H9 (cell line): ENCODE measurements around the gene MAPK8IP3. TPM values are rescaled to one million over a fixed set of nuclear protein-coding genes. Genes with fewer than 3 reads are reported as not detected.

Source experiments
- DNase-seq: peaks from one replicate; pipeline ENCODE4 v3.0.0-alpha.2; 2017
- H2AFZ ChIP-seq: one replicate; pipeline ENCODE4 v1.6.1; 2013; ENCODE audit warnings: mild to moderate bottlenecking, low read length, control low read depth, moderate library complexity
- H2AK5ac ChIP-seq: 2 replicates; pipeline ENCODE4 v1.6.1; 2013; ENCODE audit warnings: low read length, control low read depth, mixed read lengths; ENCODE audit not compliant: insufficient read length
- H2BK120ac ChIP-seq: one replicate; pipeline ENCODE4 v1.6.1; 2013; ENCODE audit warnings: low read depth, mild to moderate bottlenecking, low read length, control low read depth, inconsistent platforms; ENCODE audit not compliant: poor library complexity, severe bottlenecking
- H2BK12ac ChIP-seq: 2 replicates; pipeline ENCODE4 v1.6.1; 2013; ENCODE audit warnings: low read length, control low read depth, mixed read lengths, low read depth; ENCODE audit not compliant: insufficient read length
- H2BK15ac ChIP-seq: 2 replicates; pipeline ENCODE4 v1.6.1; 2013; ENCODE audit warnings: low read depth, low read length, control low read depth
- H2BK20ac ChIP-seq: one replicate; pipeline ENCODE4 v1.6.1; 2013; ENCODE audit warnings: low read depth, mild to moderate bottlenecking, low read length, control low read depth, inconsistent platforms; ENCODE audit not compliant: poor library complexity, severe bottlenecking
- H2BK5ac ChIP-seq: 2 replicates; pipeline ENCODE4 v1.6.1; 2013; ENCODE audit warnings: low read length, control low read depth, mixed read lengths; ENCODE audit not compliant: insufficient read length
- H3K14ac ChIP-seq: 2 replicates; pipeline ENCODE4 v1.6.1; 2013; ENCODE audit warnings: low read length, control low read depth; ENCODE audit not compliant: insufficient read depth
- H3K18ac ChIP-seq: 2 replicates; pipeline ENCODE4 v1.6.1; 2013; ENCODE audit warnings: low read depth, mild to moderate bottlenecking, mixed read lengths, low read length, control low read depth; ENCODE audit not compliant: insufficient read length
- H3K23ac ChIP-seq: 2 replicates; pipeline ENCODE4 v1.6.1; 2013; ENCODE audit warnings: low read length, control low read depth, mixed read lengths, low read depth; ENCODE audit not compliant: insufficient read length
- H3K23me2 ChIP-seq: 2 replicates; pipeline ENCODE4 v1.6.1; 2013; ENCODE audit warnings: low read depth, mild to moderate bottlenecking, mixed read lengths, low read length, control low read depth; ENCODE audit not compliant: insufficient read length, poor library complexity, severe bottlenecking
- H3K27ac ChIP-seq: 2 replicates; pipeline ENCODE4 v1.5.1; 2013; ENCODE audit warnings: low read length, control low read depth, mixed read lengths, low read depth; ENCODE audit not compliant: insufficient read length
- H3K27me3 ChIP-seq: 2 replicates; pipeline ENCODE4 v1.6.1; 2013; ENCODE audit warnings: low read length, control low read depth, inconsistent platforms; ENCODE audit not compliant: insufficient read depth
- H3K4ac ChIP-seq: 2 replicates; pipeline ENCODE4 v1.6.1; 2013; ENCODE audit warnings: low read depth, mild to moderate bottlenecking, control low read depth, inconsistent platforms, low read length, moderate library complexity
- H3K4me1 ChIP-seq: 2 replicates; pipeline ENCODE4 v1.6.1; 2013; ENCODE audit warnings: low read length, control low read depth, inconsistent platforms; ENCODE audit not compliant: insufficient read depth
- H3K4me2 ChIP-seq: 2 replicates; pipeline ENCODE4 v1.6.1; 2013; ENCODE audit warnings: low read length, control low read depth, mixed read lengths; ENCODE audit not compliant: insufficient read length, insufficient read depth
- H3K56ac ChIP-seq: 2 replicates; pipeline ENCODE4 v1.6.1; 2013; ENCODE audit warnings: low read depth, mild to moderate bottlenecking, mixed read lengths, low read length, control low read depth; ENCODE audit not compliant: insufficient read length
- H3K79me1 ChIP-seq: 2 replicates; pipeline ENCODE4 v1.6.1; 2013; ENCODE audit warnings: low read depth, mild to moderate bottlenecking, moderate library complexity, low read length, control low read depth, inconsistent platforms; ENCODE audit not compliant: insufficient read depth, poor library complexity, severe bottlenecking
- H3K79me2 ChIP-seq: 2 replicates; pipeline ENCODE4 v1.6.1; 2013; ENCODE audit warnings: low read length, control low read depth, inconsistent platforms; ENCODE audit not compliant: insufficient read depth
- H3K9ac ChIP-seq: 2 replicates; pipeline ENCODE4 v1.6.1; 2013; ENCODE audit warnings: low read length, control low read depth, mixed read lengths; ENCODE audit not compliant: insufficient read length; ENCODE audit errors: extremely low read depth
- H3K9me3 ChIP-seq: one replicate; pipeline ENCODE4 v1.6.1; 2013; ENCODE audit warnings: low read depth, low read length, inconsistent platforms; ENCODE audit not compliant: control insufficient read depth
- H3T11ph ChIP-seq: one replicate; pipeline ENCODE4 v1.6.1; 2013; ENCODE audit warnings: mild to moderate bottlenecking, low read length, control low read depth, inconsistent platforms
- H4K20me1 ChIP-seq: one replicate; pipeline ENCODE4 v1.6.1; 2013; ENCODE audit not compliant: control insufficient read depth, insufficient read length, insufficient read depth
- H4K5ac ChIP-seq: 2 replicates; pipeline ENCODE4 v1.6.1; 2013; ENCODE audit warnings: low read depth, mild to moderate bottlenecking, mixed read lengths, low read length, control low read depth; ENCODE audit not compliant: insufficient read length
- H4K8ac ChIP-seq: replicated peaks from 2 replicates; pipeline ENCODE4 v1.6.1; 2013; ENCODE audit warnings: low read length, control low read depth, mixed read lengths, low read depth; ENCODE audit not compliant: insufficient read length
- H4K91ac ChIP-seq: 2 replicates; pipeline ENCODE4 v1.6.1; 2013; ENCODE audit warnings: low read depth, mild to moderate bottlenecking, moderate library complexity, mixed read lengths, low read length, control low read depth; ENCODE audit not compliant: insufficient read length
- H3K27ac Mint-ChIP-seq, 3 experiments: 2 replicates in 2 of 3; 3 replicates in 1 of 3; pipeline ENCODE4 v1.8.0; 2020 to 2021; ENCODE audit warnings: mixed read lengths in 3 of 3, mild to moderate bottlenecking in 1 of 3, moderate library complexity in 1 of 3
- H3K27me3 Mint-ChIP-seq: 2 replicates; pipeline ENCODE4 v1.8.0; 2021; ENCODE audit warnings: low read depth, mild to moderate bottlenecking, moderate library complexity, mixed read lengths
- H3K36me3 Mint-ChIP-seq, 3 experiments: 2 replicates in 2 of 3; 3 replicates in 1 of 3; pipeline ENCODE4 v1.8.0; 2020 to 2021; ENCODE audit warnings: low read depth in 3 of 3, mixed read lengths in 3 of 3; ENCODE audit not compliant: insufficient read depth in 1 of 3
- H3K4me1 Mint-ChIP-seq, 2 experiments: 2 replicates each; pipeline ENCODE4 v1.8.0; 2020; ENCODE audit warnings: mixed read lengths in 2 of 2
- H3K4me3 Mint-ChIP-seq, 2 experiments: 2 replicates in 1 of 2; 3 replicates in 1 of 2; pipeline ENCODE4 v1.8.0; 2020 to 2021; ENCODE audit warnings: mild to moderate bottlenecking in 2 of 2, mixed read lengths in 2 of 2, moderate library complexity in 1 of 2
- H3K9me3 Mint-ChIP-seq, 2 experiments: 2 replicates in 1 of 2; 3 replicates in 1 of 2; pipeline ENCODE4 v1.8.0; 2020; ENCODE audit warnings: mild to moderate bottlenecking in 2 of 2, mixed read lengths in 2 of 2, moderate library complexity in 1 of 2
- WGBS: extraction: QIAGEN DNeasy Blood & Tissue Kit; methylation state at CpG from one replicate; pipeline ENCODE4 v1.1.7; 2013; ENCODE audit warnings: missing lambda C conversion rate, low lambda C conversion rate, mixed read lengths; ENCODE audit not compliant: insufficient read length; ENCODE audit errors: extremely low coverage; 5-methylcytosine and 5-hydroxymethylcytosine counted together
- total RNA-seq: library from RNA; stranded (reverse); gene quantifications from 2 replicates; pipeline ENCODE4 v1.2.1, GENCODE V29; 2021
- TF ChIP-seq, protein P1 (sequence below): fragments of 200-600 bp; sonication (generic); conservative IDR thresholded peaks from 3 replicates; pipeline ENCODE4 v1.8.0; 2021; ENCODE audit warnings: antibody characterized with exemption, mild to moderate bottlenecking

MAPK8IP3 gene
- total RNA-seq, 1 experiment from 2014 or later = 51.3 TPM

- no peak overlapping the region for H3K4ac ChIP-seq
- no peak overlapping the region for H2BK20ac ChIP-seq
- no peak overlapping the region for H2BK5ac ChIP-seq
- DNase-seq = no peak
- Mint-ChIP-seq H3K27me3 (no peaks in the 10 kb centered on the region; the same call in 1 of the 2 replicates), H3K36me3 (peaks cover 7 to 39% (median 29%) of the 10 kb centered on the region in 3 experiments; a peak in 6 of 7 replicates), H3K4me3 (no peak overlapping the region), H3K9me3 (no peaks in the 10 kb centered on the region), H3K27ac (no peak overlapping the region), H3K4me1 (peaks cover 3 to 7% of the 10 kb centered on the region in 2 experiments)
- no peak overlapping the region for H2AFZ ChIP-seq
- no peak overlapping the region for H3K23ac ChIP-seq
- H3K79me1 ChIP-seq = no peaks in the 10 kb centered on the region
- no peak overlapping the region for H2BK15ac ChIP-seq
- H3K23me2 ChIP-seq = peaks cover 6% of the 10 kb centered on the region
- TF ChIP-seq, protein P1, sequence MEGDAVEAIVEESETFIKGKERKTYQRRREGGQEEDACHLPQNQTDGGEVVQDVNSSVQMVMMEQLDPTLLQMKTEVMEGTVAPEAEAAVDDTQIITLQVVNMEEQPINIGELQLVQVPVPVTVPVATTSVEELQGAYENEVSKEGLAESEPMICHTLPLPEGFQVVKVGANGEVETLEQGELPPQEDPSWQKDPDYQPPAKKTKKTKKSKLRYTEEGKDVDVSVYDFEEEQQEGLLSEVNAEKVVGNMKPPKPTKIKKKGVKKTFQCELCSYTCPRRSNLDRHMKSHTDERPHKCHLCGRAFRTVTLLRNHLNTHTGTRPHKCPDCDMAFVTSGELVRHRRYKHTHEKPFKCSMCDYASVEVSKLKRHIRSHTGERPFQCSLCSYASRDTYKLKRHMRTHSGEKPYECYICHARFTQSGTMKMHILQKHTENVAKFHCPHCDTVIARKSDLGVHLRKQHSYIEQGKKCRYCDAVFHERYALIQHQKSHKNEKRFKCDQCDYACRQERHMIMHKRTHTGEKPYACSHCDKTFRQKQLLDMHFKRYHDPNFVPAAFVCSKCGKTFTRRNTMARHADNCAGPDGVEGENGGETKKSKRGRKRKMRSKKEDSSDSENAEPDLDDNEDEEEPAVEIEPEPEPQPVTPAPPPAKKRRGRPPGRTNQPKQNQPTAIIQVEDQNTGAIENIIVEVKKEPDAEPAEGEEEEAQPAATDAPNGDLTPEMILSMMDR = no peak
- H3K18ac ChIP-seq = no peak overlapping the region
- H3K14ac ChIP-seq = no peak overlapping the region
- no peak overlapping the region for H4K91ac ChIP-seq
- H3K4me2 ChIP-seq = no peak overlapping the region
- no peaks in the 10 kb centered on the region for H3K9me3 ChIP-seq
- H4K20me1 ChIP-seq = no peaks in the 10 kb centered on the region
- H4K5ac ChIP-seq = no peak overlapping the region
- H3K4me1 ChIP-seq = no peaks in the 10 kb centered on the region
- no peak overlapping the region for H3K9ac ChIP-seq
- no peak overlapping the region for H3T11ph ChIP-seq
- no peaks in the 10 kb centered on the region for H3K79me2 ChIP-seq
- H2AK5ac ChIP-seq = no peak overlapping the region
- no peaks in the 10 kb centered on the region for H3K27me3 ChIP-seq
- no peak overlapping the region for H3K56ac ChIP-seq
- no peak overlapping the region for H2BK120ac ChIP-seq
- no peak overlapping the region for H2BK12ac ChIP-seq
- no peak overlapping the region for H3K27ac ChIP-seq
- WGBS = no CpG with 5 or more reads among the region's 22 CpGs
- H4K8ac ChIP-seq = no peak overlapping the region
Measured at GRCh38 chr16:1765826-1766225, 59.8 kb downstream of the MAPK8IP3 start.
